Osteocyte (in vitro differentiated cells): ENCODE data around the gene XDH. TPM values are rescaled to one million over a fixed set of nuclear protein-coding genes. Genes with fewer than 3 reads are reported as not detected.
A peak's percentile ranks its signal among the peaks of the same experiment; 100 is the strongest.

Source experiments
- DNase-seq: peaks from one replicate; pipeline ENCODE4 v3.0.0; 2021; ENCODE audit warnings: mixed read lengths; ENCODE audit not compliant: unreplicated experiment; ENCODE audit errors: extremely low spot score
- H3K27ac Mint-ChIP-seq: one replicate; pipeline ENCODE4 v1.8.0; 2021; ENCODE audit warnings: mild to moderate bottlenecking, mixed read lengths; ENCODE audit not compliant: unreplicated experiment
- H3K27me3 Mint-ChIP-seq: one replicate; pipeline ENCODE4 v1.8.0; 2021; ENCODE audit warnings: mixed read lengths; ENCODE audit not compliant: unreplicated experiment
- H3K36me3 Mint-ChIP-seq: one replicate; pipeline ENCODE4 v1.8.0; 2021; ENCODE audit warnings: mixed read lengths; ENCODE audit not compliant: unreplicated experiment
- H3K4me1 Mint-ChIP-seq: one replicate; pipeline ENCODE4 v1.8.0; 2021; ENCODE audit warnings: mixed read lengths; ENCODE audit not compliant: unreplicated experiment
- H3K4me3 Mint-ChIP-seq: one replicate; pipeline ENCODE4 v1.8.0; 2021; ENCODE audit warnings: mild to moderate bottlenecking, moderate library complexity, mixed read lengths; ENCODE audit not compliant: unreplicated experiment
- H3K9me3 Mint-ChIP-seq: one replicate; pipeline ENCODE4 v1.8.0; 2021; ENCODE audit warnings: mixed read lengths; ENCODE audit not compliant: unreplicated experiment
- total RNA-seq: library from RNA; stranded (reverse); gene quantifications from 2 replicates; pipeline ENCODE4 v1.2.1, GENCODE V29; 2021
- TF ChIP-seq, protein P1 (sequence below): fragments of 200-600 bp; sonication (generic); IDR thresholded peaks from 2 replicates; pipeline ENCODE4 v1.5.0; 2021; ENCODE audit warnings: antibody characterized with exemption, mild to moderate bottlenecking, moderate library complexity

XDH gene
- total RNA-seq, 1 donor from 2014 or later, result 0.99 TPM

DNA sequence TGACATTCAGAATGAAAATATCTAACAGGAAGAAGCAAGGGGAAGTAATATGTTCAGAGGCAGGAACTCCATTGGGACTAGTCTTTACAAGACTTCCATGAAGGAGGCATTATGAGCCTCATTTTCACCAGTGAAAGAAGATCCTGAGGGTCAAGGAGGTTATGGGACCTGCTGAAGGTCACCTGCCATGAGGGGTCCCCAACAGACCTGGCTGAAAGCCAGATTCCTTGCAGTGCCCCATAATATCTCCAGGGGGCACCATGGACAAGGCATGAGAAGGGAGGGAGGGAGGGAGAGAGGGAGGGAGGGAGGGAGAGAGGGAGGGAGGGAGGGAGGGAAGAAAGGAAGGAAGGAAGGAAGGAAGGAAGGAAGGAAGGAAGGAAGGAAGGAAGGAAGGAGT lies 27.9 kb downstream of the XDH start:
- peaks cover 9% of the 10 kb centered on the region for H3K4me1 Mint-ChIP-seq
- H3K36me3 Mint-ChIP-seq, result no peaks in the 10 kb centered on the region
- no peaks in the 10 kb centered on the region for H3K9me3 Mint-ChIP-seq
- H3K27me3 Mint-ChIP-seq, result no peaks in the 10 kb centered on the region
- DNase-seq, result no peak
- no peak overlapping the region for H3K4me3 Mint-ChIP-seq
- TF ChIP-seq, protein P1, sequence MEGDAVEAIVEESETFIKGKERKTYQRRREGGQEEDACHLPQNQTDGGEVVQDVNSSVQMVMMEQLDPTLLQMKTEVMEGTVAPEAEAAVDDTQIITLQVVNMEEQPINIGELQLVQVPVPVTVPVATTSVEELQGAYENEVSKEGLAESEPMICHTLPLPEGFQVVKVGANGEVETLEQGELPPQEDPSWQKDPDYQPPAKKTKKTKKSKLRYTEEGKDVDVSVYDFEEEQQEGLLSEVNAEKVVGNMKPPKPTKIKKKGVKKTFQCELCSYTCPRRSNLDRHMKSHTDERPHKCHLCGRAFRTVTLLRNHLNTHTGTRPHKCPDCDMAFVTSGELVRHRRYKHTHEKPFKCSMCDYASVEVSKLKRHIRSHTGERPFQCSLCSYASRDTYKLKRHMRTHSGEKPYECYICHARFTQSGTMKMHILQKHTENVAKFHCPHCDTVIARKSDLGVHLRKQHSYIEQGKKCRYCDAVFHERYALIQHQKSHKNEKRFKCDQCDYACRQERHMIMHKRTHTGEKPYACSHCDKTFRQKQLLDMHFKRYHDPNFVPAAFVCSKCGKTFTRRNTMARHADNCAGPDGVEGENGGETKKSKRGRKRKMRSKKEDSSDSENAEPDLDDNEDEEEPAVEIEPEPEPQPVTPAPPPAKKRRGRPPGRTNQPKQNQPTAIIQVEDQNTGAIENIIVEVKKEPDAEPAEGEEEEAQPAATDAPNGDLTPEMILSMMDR, result no peak
- H3K27ac Mint-ChIP-seq, result no peak overlapping the region

DNA sequence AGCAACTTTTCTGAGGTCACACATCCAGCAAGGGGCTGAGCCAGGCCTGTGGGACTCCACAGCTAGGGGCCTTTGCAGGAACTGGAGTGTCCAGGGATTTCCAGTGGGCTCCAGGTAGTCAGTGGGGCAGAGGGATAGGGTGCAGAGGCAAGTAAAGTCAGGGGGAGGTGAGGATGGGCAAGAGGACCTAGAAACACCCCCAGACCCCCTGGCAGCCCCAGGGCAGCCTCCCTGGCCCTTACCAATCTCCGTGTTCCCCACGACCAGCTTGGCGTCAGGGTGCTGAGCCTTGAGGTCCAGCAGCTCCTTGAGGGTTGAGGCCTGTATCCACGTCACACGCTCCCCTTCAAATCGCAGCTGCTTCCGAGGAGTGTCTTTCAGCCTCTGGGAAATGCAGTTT lies 28.4 kb downstream of the XDH start:
- Mint-ChIP-seq H3K27me3 (no peaks in the 10 kb centered on the region), H3K4me3 (no peak overlapping the region), H3K27ac (no peak overlapping the region), H3K9me3 (no peaks in the 10 kb centered on the region), H3K36me3 (no peaks in the 10 kb centered on the region), H3K4me1 (peaks cover 9% of the 10 kb centered on the region)
- peak; percentile 64 for DNase-seq
- TF ChIP-seq, protein P1, result no peak

DNA sequence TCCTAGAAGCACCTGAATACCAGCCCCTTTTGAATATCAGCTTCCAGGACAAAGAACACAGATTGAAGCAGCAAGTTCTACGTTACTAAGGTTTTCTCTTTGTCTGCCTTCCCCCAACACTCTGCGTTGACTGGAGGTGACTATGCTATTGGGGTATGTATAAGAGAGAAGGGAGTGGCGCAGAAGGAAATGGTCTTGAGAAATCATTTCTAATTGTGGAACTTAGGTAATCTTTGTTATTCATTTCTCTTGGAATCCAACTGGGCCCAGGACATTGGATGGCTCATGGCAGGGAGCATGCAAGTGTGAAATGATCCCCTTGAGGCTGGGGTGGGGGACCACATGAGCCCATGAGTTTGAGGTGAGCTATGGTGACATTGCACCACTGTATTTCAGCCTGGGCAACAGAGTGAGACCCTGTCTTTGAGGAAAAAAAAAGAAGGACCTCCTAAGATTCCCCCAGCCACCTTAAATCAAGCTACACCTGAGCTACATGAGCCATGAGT lies 29.7 kb downstream of the XDH start:
- Mint-ChIP-seq H3K9me3 (no peaks in the 10 kb centered on the region), H3K27me3 (no peaks in the 10 kb centered on the region), H3K4me1 (peaks cover 9% of the 10 kb centered on the region), H3K4me3 (no peak overlapping the region), H3K36me3 (no peaks in the 10 kb centered on the region), H3K27ac (no peak overlapping the region)
- DNase-seq, result no peak
- TF ChIP-seq, protein P1, result no peak

DNA sequence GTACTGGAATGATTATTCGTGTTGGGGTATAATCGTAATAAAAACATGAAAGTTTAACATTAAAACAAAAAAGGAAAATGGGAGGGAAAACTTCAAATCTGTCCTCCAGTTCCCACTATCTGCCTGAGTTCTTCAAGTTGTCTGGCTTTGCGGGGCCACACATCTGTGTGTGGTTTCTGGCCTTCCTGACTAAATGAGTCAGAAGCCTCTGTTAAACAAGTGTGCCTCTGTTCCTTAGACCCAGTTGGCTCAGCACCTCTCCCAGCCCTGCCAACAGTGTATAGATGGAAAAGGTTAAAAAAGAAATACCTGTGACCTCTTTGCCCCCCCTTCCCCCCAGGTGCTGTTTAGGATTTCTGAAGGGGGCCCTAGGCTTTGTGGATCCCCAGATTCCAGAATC lies 30.2 kb downstream of the XDH start:
- DNase-seq, result no peak
- no peaks in the 10 kb centered on the region for H3K27me3 Mint-ChIP-seq
- H3K4me3 Mint-ChIP-seq, result no peak overlapping the region
- H3K4me1 Mint-ChIP-seq, result peaks cover 9% of the 10 kb centered on the region
- no peak overlapping the region for H3K27ac Mint-ChIP-seq
- TF ChIP-seq, protein P1, result no peak
- H3K9me3 Mint-ChIP-seq, result no peaks in the 10 kb centered on the region
- no peaks in the 10 kb centered on the region for H3K36me3 Mint-ChIP-seq

DNA sequence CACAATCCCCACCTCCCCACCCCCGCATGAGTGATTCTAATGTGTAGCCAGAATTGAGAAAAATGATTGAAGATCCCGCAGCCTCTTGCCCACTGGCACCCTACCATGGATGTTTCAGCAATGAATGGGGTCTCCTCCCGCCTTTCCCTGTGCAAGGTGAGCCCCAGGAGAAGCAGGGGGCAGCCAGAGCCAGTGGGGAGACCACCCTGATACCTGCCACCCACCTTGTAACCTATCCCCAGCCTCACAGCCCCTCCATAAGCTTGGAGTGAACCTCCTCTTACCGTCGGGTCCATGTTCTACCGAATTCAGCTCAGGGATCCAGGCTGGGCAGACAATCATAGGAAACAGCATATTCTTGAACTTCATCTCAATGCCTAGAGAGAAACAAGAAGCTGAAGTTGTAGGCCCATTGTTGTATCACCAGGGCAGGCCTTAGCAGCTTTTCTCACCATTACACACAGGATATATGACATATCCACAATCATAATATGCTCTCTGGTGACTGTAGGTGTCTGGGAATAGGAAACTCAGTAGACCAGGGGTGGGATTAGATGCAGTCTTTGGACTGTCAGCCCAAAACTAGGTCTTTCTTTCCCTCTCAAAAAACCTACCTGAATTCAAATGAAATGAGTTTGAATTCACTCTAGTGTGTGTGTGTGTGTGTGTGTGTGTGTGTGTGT lies 30.9 kb downstream of the XDH start:
- Mint-ChIP-seq H3K27ac (no peak overlapping the region), H3K4me1 (peaks cover 9% of the 10 kb centered on the region)
- TF ChIP-seq, protein P1, result no peak

More for the DNA sequence above, 30.9 kb downstream of the XDH start:
- Mint-ChIP-seq H3K9me3 (no peaks in the 10 kb centered on the region), H3K27me3 (no peaks in the 10 kb centered on the region), H3K36me3 (peaks cover 1% of the 10 kb centered on the region), H3K4me3 (no peak overlapping the region)
- DNase-seq, result no peak
